Measurements from ENCODE around the gene FOXC1. TPM values are rescaled to one million over a fixed set of nuclear protein-coding genes. Genes with fewer than 3 reads are reported as not detected.

Gene FOXC1
- total RNA-seq, 1 experiment from 2014 or later: not detected

DNA sequence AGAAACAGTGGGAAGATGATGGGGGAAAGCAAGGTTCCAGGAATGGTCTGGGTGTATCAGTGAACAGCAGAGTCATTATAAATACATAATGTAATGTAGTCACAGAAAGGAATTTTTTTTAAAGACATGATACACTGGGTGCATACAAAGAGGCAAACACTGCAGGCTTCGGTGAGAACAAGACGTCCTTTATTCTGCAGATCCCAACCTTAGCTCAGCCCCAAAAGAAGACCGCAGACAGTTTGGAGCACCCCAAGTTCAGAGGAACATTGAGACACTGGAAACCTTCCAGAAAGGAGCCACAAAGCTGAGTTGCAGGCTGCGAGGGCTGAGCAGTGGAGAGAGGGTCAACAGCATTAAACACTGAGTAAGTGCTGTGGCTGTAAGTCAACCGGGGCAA is 30.6 kb upstream of the FOXC1 start:
- Histone ChIP-seq H2BK15ac (ENCODE audit: low read depth, low read length) (no peak overlapping the region), H3K23me2 (ENCODE audit: insufficient read length, low read depth, low read length, poor library complexity, severe bottlenecking) (no peaks in the 10 kb centered on the region), H3T11ph (ENCODE audit: low read length) (no peak overlapping the region), H2AK5ac (ENCODE audit: insufficient read length, low read length) (no peak overlapping the region), H4K5ac (ENCODE audit: insufficient read length, low read depth, low read length) (no peak overlapping the region), H3K23ac (ENCODE audit: insufficient read length, low read depth, low read length) (no peak overlapping the region), H3K79me2 (ENCODE audit: insufficient read depth, low read length) (no peaks in the 10 kb centered on the region), H4K91ac (ENCODE audit: insufficient read length, low read depth, low read length) (no peak overlapping the region), H3K4ac (ENCODE audit: low read depth, low read length) (no peak overlapping the region), H3K9me3 (ENCODE audit: control insufficient read depth, low read depth, low read length) (no peaks in the 10 kb centered on the region), H3K56ac (ENCODE audit: insufficient read length, low read depth, low read length) (no peak overlapping the region), H3K18ac (ENCODE audit: insufficient read length, low read depth, low read length) (no peak overlapping the region), H2BK120ac (ENCODE audit: low read depth, low read length, poor library complexity, severe bottlenecking) (no peak overlapping the region), H4K20me1 (ENCODE audit: control insufficient read depth, insufficient read depth, insufficient read length) (no peaks in the 10 kb centered on the region), H3K79me1 (ENCODE audit: insufficient read depth, low read depth, low read length, poor library complexity, severe bottlenecking) (no peaks in the 10 kb centered on the region), H2BK5ac (ENCODE audit: insufficient read length, low read length) (no peak overlapping the region), H2BK20ac (ENCODE audit: low read depth, low read length, poor library complexity, severe bottlenecking) (no peak overlapping the region), H3K14ac (ENCODE audit: insufficient read depth, low read length) (no peak overlapping the region), H3K4me1 (ENCODE audit: insufficient read depth, low read length) (no peaks in the 10 kb centered on the region), H3K4me2 (ENCODE audit: insufficient read depth, insufficient read length, low read length) (no peak overlapping the region), H2AFZ (ENCODE audit: low read length) (no peak overlapping the region), H3K27me3 (ENCODE audit: insufficient read depth, low read length) (no peaks in the 10 kb centered on the region), H3K9ac (ENCODE audit: extremely low read depth, insufficient read length, low read length) (no peak overlapping the region), H2BK12ac (ENCODE audit: insufficient read length, low read depth, low read length) (no peak overlapping the region), H3K27ac (ENCODE audit: insufficient read length, low read depth, low read length) (no peak overlapping the region), H4K8ac (replicated peaks; ENCODE audit: insufficient read length, low read depth, low read length) (no peak overlapping the region)
- TF ChIP-seq, protein P1, sequence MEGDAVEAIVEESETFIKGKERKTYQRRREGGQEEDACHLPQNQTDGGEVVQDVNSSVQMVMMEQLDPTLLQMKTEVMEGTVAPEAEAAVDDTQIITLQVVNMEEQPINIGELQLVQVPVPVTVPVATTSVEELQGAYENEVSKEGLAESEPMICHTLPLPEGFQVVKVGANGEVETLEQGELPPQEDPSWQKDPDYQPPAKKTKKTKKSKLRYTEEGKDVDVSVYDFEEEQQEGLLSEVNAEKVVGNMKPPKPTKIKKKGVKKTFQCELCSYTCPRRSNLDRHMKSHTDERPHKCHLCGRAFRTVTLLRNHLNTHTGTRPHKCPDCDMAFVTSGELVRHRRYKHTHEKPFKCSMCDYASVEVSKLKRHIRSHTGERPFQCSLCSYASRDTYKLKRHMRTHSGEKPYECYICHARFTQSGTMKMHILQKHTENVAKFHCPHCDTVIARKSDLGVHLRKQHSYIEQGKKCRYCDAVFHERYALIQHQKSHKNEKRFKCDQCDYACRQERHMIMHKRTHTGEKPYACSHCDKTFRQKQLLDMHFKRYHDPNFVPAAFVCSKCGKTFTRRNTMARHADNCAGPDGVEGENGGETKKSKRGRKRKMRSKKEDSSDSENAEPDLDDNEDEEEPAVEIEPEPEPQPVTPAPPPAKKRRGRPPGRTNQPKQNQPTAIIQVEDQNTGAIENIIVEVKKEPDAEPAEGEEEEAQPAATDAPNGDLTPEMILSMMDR (conservative IDR thresholded peaks at IDR 0.05): no peak
- DNase-seq: no peak
- no CpG with 5 or more reads among the region's 5 CpGs for WGBS (ENCODE audit: extremely low coverage, insufficient read length, low lambda C conversion rate)
- H3K9me3 Mint-ChIP-seq: no peaks in the 10 kb centered on the region
- no peak overlapping the region; a peak in 1 of 7 replicates for H3K27ac Mint-ChIP-seq
- no peaks in the 10 kb centered on the region for H3K36me3 Mint-ChIP-seq (ENCODE audit: insufficient read depth in 1 of 3, low read depth in 3 of 3)
- peaks cover 23 to 24% of the 10 kb centered on the region in 2 experiments for H3K4me1 Mint-ChIP-seq
- H3K4me3 Mint-ChIP-seq: no peak overlapping the region
- peaks cover 16% of the 10 kb centered on the region for H3K27me3 Mint-ChIP-seq (ENCODE audit: low read depth)

Data from H9 (cell line).